HepG2 (cell line): ENCODE measurements around the gene NECTIN2. TPM values are rescaled to one million over a fixed set of nuclear protein-coding genes. Genes with fewer than 3 reads are reported as not detected.

ENCODE experiments used
- AHR ChIP-seq: IDR thresholded peaks from 2 replicates; pipeline ENCODE4 v1.6.1; 2018; ENCODE audit warnings: missing genetic modification reagents, missing compliant biosample characterization
- CEBPZ ChIP-seq: IDR thresholded peaks from 2 replicates; pipeline ENCODE4 v1.6.1; 2012; ENCODE audit warnings: low read length, improper control_type of control experiment
- DNMT1 ChIP-seq: sonication (generic); formaldehyde crosslinking; IDR thresholded peaks from 2 replicates; pipeline ENCODE4 v1.5.1; 2020; ENCODE audit warnings: mild to moderate bottlenecking, missing genetic modification reagents
- GTF2F1 ChIP-seq: fragments of 150-350 bp; IDR thresholded peaks from 2 replicates; pipeline ENCODE4 v1.6.1; 2014; ENCODE audit warnings: low read length
- MAFF ChIP-seq: IDR thresholded peaks from 2 replicates; pipeline ENCODE4 v1.6.1; 2011; ENCODE audit warnings: low read depth, low read length, improper control_type of control experiment
- NFIB ChIP-seq: sonication (generic); formaldehyde crosslinking; IDR thresholded peaks from 2 replicates; pipeline ENCODE4 v1.9.0; 2021; ENCODE audit warnings: missing genetic modification reagents, mild to moderate bottlenecking, borderline replicate concordance
- NR1H2 ChIP-seq: sonication (generic); formaldehyde crosslinking; IDR thresholded peaks from 2 replicates; pipeline ENCODE4 v1.8.1; 2022; ENCODE audit warnings: low read depth, missing genetic modification reagents, borderline replicate concordance
- POGK ChIP-seq: sonication (generic); formaldehyde crosslinking; conservative IDR thresholded peaks from 2 replicates; pipeline ENCODE4 v1.8.0; 2022; ENCODE audit warnings: mild to moderate bottlenecking, moderate library complexity, missing genetic modification reagents
- SP140L ChIP-seq: sonication (generic); formaldehyde crosslinking; IDR thresholded peaks from 2 replicates; pipeline ENCODE4 v1.4.0; 2020; ENCODE audit warnings: missing genetic modification reagents, borderline replicate concordance
- TBL1XR1 ChIP-seq: fragments of 150-350 bp; IDR thresholded peaks from 2 replicates; pipeline ENCODE4 v1.6.1; 2014; ENCODE audit warnings: borderline replicate concordance, low read length; ENCODE audit not compliant: partially characterized antibody
- TFDP1 ChIP-seq: IDR thresholded peaks from 2 replicates; pipeline ENCODE4 v1.6.1; 2016; ENCODE audit warnings: missing compliant biosample characterization, missing genetic modification reagents, borderline replicate concordance
- YEATS2 ChIP-seq: sonication (generic); formaldehyde crosslinking; IDR thresholded peaks from 2 replicates; pipeline ENCODE4 v1.4.0; 2020; ENCODE audit warnings: missing genetic modification reagents, borderline replicate concordance
- ZNF207 ChIP-seq: fragments of 450-650 bp; IDR thresholded peaks from 2 replicates; pipeline ENCODE4 v1.6.1; 2016; ENCODE audit warnings: antibody characterized with exemption, borderline replicate concordance
- ZNF512B ChIP-seq: sonication (generic); formaldehyde crosslinking; IDR thresholded peaks from 2 replicates; pipeline ENCODE4 v1.5.1; 2020; ENCODE audit warnings: missing genetic modification reagents, mild to moderate bottlenecking, borderline replicate concordance
- ZNF550 ChIP-seq: sonication (generic); formaldehyde crosslinking; IDR thresholded peaks from 2 replicates; pipeline ENCODE4 v1.4.0; 2020; ENCODE audit warnings: mild to moderate bottlenecking, missing genetic modification reagents, borderline replicate concordance
- ZNF598 ChIP-seq: sonication (generic); formaldehyde crosslinking; IDR thresholded peaks from 2 replicates; pipeline ENCODE4 v1.5.1; 2020; ENCODE audit warnings: mild to moderate bottlenecking, missing genetic modification reagents, borderline replicate concordance
- ZNF83 ChIP-seq: sonication (generic); formaldehyde crosslinking; IDR thresholded peaks from 2 replicates; pipeline ENCODE4 v1.4.0; 2020; ENCODE audit warnings: missing genetic modification reagents, mild to moderate bottlenecking, borderline replicate concordance
- ZSCAN25 ChIP-seq: sonication (generic); formaldehyde crosslinking; IDR thresholded peaks from 2 replicates; pipeline ENCODE4 v1.8.0; 2022; ENCODE audit warnings: mild to moderate bottlenecking, missing genetic modification reagents
- ZSCAN30 ChIP-seq: sonication (generic); formaldehyde crosslinking; IDR thresholded peaks from 2 replicates; pipeline ENCODE4 v1.5.0; 2020; ENCODE audit warnings: mild to moderate bottlenecking, missing genetic modification reagents
- ZSCAN31 ChIP-seq: sonication (generic); formaldehyde crosslinking; IDR thresholded peaks from 2 replicates; pipeline ENCODE4 v1.5.0; 2020; ENCODE audit warnings: low read depth, mild to moderate bottlenecking, missing genetic modification reagents
- polyA plus RNA-seq, 8 experiments: library from polyadenylated mRNA; depleted of rRNA in 3 of 8; stranded (reverse) in 7 of 8; unstranded in 1 of 8; fragments of >200 nt; fragmentation: Illumina TruSeq in 4 of 8; extraction: Trizol in 4 of 8; gene quantifications; 2 replicates each; pipeline versions ENCODE4 v1.2.1 to v1.2.3, GENCODE V29; 2011 to 2016; ENCODE audit warnings: low read depth in 4 of 8, missing spikeins in 1 of 8, mixed read lengths in 1 of 8; ENCODE audit not compliant: insufficient read depth in 1 of 8
- total RNA-seq, 5 experiments: library from RNA; depleted of rRNA; stranded (reverse); fragments of >200 nt; fragmentation: Illumina TruSeq; extraction: Trizol; gene quantifications; 2 replicates each; pipeline ENCODE4 v1.2.3, GENCODE V29; 2016; ENCODE audit warnings: low read depth in 1 of 5

NECTIN2 gene
- total and polyA plus RNA-seq, 2 of the 13 experiments (the other 11 are each of a cell fraction or from before 2014, with no cell fraction given) = 75.4 to 114 TPM

- TF ChIP-seq SP140L (CRISPR knock-in tag) (no peak), AHR (CRISPR knock-in tag) (no peak), CEBPZ (peak; percentile 75), ZNF83 (CRISPR knock-in tag) (no peak), ZSCAN30 (no peak), TFDP1 (CRISPR knock-in tag) (no peak), NR1H2 (no peak), DNMT1 (CRISPR knock-in tag) (no peak), NFIB (CRISPR knock-in tag) (no peak), GTF2F1 (no peak), MAFF (no peak), ZNF512B (CRISPR knock-in tag) (no peak), ZSCAN25 (no peak), YEATS2 (CRISPR knock-in tag) (no peak), ZNF598 (CRISPR knock-in tag) (no peak), ZNF207 (no peak), POGK (CRISPR knock-in tag) (no peak), ZNF550 (no peak), TBL1XR1 (no peak), ZSCAN31 (no peak; the same call in 1 of the 2 replicates)
Measured at GRCh38 chr19:44891016-44891882, 45.2 kb downstream of the NECTIN2 start, which contains the start of gene TOMM40 (continued).
